ENCODE measurements around the gene CTDSPL2. TPM values are rescaled to one million over a fixed set of nuclear protein-coding genes. Genes with fewer than 3 reads are reported as not detected.

Gene CTDSPL2
- 10 to 100 TPM; 31.7 to 43.0 TPM for total RNA-seq

DNA sequence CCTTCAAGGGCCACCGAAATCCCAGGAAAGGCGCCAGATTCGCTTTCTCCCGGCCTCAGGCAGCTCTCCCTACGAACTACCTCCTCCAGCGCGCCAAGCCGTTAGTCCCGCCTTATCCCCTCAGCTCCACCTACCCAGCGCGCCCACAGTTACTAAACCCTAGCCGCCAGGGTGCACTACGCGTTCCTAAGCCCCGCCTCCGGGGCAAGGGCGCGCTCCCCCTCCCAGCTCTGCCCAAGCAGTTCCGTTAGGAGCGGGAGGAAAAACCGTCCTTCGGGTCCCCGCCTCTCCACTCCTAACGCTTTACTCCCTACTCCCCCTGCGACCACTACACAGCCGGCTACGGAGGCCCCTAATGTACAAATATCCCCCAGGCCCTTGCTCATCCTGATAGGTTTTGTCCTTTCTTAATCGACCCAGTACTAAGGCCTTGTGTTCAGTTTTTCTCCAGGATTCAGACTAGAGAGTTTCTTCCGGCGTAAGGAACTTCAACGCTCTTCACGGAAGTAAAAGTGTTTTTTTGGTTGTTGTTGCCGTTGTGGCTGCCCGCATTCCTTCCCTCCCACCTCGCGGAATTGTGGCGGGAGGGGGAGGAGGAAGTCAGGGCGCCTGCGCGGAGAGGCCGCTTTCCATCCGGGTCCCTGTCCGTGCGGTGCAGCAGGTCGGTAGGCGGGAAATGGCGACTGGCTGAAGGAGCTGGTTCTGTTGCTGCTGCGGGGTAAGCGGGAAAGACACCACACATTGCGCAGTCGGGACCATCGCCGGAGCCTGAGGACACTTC lies at the start of gene CTDSPL2:
CTDSPL2 (plus strand) TSS at position 655 of the 781 bp plus-strand sequence. CDS start 31,386 bp downstream, outside the sequence.
- peak within 1 kb of the TSS; percentile 89 to 99 for H3K9ac ChIP-seq (ENCODE audit: low read depth in 2 of 2, low read length in 2 of 2)
- H3K27me3 ChIP-seq = no peaks in the 10 kb centered on the region
- TF ChIP-seq, protein P1, sequence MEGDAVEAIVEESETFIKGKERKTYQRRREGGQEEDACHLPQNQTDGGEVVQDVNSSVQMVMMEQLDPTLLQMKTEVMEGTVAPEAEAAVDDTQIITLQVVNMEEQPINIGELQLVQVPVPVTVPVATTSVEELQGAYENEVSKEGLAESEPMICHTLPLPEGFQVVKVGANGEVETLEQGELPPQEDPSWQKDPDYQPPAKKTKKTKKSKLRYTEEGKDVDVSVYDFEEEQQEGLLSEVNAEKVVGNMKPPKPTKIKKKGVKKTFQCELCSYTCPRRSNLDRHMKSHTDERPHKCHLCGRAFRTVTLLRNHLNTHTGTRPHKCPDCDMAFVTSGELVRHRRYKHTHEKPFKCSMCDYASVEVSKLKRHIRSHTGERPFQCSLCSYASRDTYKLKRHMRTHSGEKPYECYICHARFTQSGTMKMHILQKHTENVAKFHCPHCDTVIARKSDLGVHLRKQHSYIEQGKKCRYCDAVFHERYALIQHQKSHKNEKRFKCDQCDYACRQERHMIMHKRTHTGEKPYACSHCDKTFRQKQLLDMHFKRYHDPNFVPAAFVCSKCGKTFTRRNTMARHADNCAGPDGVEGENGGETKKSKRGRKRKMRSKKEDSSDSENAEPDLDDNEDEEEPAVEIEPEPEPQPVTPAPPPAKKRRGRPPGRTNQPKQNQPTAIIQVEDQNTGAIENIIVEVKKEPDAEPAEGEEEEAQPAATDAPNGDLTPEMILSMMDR (IDR thresholded peaks at IDR 0.05) = no peak
- intact Hi-C loops (cut with DNase I) = loop anchor here (10.0 kb wide), 1 partner anchor 122 kb away; no protein-coding TSS in a partner anchor
- peak within 1 kb of the TSS; percentile 80 for H3K4me3 ChIP-seq
- H3K4me1 ChIP-seq = peaks cover 14% of the 10 kb centered on the region
- peak within 1 kb of the TSS; percentile 98 for H3K27ac ChIP-seq
- no peaks in the 10 kb centered on the region for H3K36me3 ChIP-seq
- H3K9me3 ChIP-seq = no peaks in the 10 kb centered on the region
- DNase-seq = peak; percentile 98

DNA sequence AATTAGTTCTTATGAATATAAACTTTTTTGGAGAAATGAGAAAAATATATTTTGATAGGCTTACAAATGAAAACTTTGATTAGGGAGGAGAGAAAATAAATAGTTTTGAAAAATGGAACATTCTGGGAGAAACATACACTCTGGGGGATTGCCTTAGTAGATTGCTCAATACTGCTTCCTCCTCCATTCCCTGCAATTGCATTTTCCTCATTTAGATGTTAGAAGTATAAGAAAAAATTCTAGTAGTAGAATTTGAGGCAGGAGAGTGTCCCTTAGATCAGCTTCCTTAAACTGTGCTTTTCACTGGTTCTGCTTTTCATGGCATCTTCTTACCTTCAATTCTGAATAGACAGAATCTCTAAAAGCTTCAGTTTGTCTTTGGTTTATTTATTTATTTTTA lies 46.2 kb upstream of the CTDSPL2 start:
- intact Hi-C loops (cut with DNase I) = no loop called here
- TF ChIP-seq, protein P1 (IDR thresholded peaks at IDR 0.05) = no peak
- Histone ChIP-seq H3K36me3 (peaks cover 6% of the 10 kb centered on the region), H3K4me1 (no peaks in the 10 kb centered on the region), H3K9me3 (no peaks in the 10 kb centered on the region), H3K27me3 (no peaks in the 10 kb centered on the region), H3K27ac (no peak overlapping the region), H3K9ac (ENCODE audit: low read depth in 2 of 2, low read length in 2 of 2) (no peak overlapping the region), H3K4me3 (no peak overlapping the region)
- DNase-seq = no peak

DNA sequence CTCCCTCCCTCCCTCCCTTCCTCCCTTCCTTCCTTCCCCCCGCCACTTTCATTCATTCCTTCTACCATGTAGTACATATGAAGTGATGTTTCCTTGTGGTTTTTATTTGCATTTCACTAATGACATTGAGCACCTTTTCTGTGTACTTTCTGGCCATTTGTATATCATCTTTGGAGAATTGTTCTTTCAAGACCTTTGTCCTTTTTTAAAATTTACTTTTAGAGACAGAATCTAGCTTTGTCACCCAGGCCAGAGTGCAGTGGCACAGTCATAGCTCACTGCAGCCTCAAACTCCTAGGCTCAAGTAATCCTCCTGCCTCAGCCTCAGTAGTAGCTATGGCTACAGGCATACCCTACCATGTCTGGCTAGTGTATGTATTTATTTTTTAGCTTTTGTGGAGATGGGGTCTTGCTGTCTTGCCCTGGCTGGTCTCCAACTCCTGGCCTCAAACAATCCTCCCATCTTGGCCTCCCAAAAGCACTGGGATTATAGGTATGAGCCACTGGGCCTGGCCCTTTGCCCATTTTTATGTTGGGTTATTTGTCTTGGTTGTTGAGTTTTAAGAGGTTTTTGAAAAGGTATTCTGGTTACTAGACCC lies 42.0 kb upstream of the CTDSPL2 start:
- peaks cover 3% of the 10 kb centered on the region for H3K36me3 ChIP-seq
- H3K4me3 ChIP-seq = no peak overlapping the region
- intact Hi-C loops (cut with DNase I) = no loop called here
- TF ChIP-seq, protein P1 (IDR thresholded peaks at IDR 0.05) = no peak
- H3K9ac ChIP-seq (ENCODE audit: low read depth in 2 of 2, low read length in 2 of 2) = no peak overlapping the region
- no peaks in the 10 kb centered on the region for H3K9me3 ChIP-seq
- H3K27me3 ChIP-seq = no peaks in the 10 kb centered on the region
- H3K27ac ChIP-seq = no peak overlapping the region
- no peak for DNase-seq
- H3K4me1 ChIP-seq = no peaks in the 10 kb centered on the region

DNA sequence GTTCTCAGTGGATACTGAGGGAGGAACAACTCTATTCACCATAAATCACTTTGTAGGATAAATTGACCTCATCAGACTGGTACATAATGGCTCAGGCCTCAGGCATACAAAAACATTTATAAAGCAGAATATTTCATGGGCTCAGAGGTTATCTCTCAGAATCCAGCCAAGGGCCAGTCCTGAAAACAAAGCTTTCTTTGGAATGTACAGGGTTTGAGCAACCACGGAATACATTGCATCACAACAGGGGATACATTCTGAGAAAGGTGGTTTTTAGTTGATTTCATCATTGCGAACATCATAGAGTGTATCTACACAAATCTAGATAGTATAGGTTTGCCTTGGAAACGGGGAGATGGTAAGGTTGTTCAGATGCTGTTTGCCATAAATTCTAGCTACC lies 33.4 kb upstream of the CTDSPL2 start:
- Histone ChIP-seq H3K9ac (ENCODE audit: low read depth in 2 of 2, low read length in 2 of 2) (no peak overlapping the region), H3K27me3 (no peaks in the 10 kb centered on the region), H3K27ac (no peak overlapping the region), H3K4me1 (no peaks in the 10 kb centered on the region), H3K36me3 (no peaks in the 10 kb centered on the region), H3K9me3 (no peaks in the 10 kb centered on the region), H3K4me3 (no peak overlapping the region)
- DNase-seq = no peak
- TF ChIP-seq, protein P1 (IDR thresholded peaks at IDR 0.05) = no peak
- intact Hi-C loops (cut with DNase I) = no loop called here

DNA sequence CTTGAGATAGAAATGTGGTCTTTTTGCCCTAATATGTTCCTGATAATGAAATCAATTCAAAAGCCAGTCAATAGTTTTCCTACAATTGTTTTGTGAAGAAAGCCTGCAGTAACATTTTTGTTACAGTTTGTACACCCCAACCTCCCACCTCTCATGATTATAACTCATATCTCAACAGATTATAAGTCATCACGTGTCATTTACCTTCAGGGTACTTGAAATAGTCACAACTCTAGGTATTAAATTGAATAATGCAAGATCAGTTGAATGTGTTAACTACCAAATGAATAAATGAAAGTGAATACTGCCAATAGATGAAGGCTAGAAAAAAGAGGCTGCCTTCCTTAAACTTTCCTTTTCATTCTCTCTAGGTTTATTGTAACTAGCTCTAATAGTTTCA lies 32.9 kb upstream of the CTDSPL2 start:
- H3K9me3 ChIP-seq = no peaks in the 10 kb centered on the region
- H3K9ac ChIP-seq (ENCODE audit: low read depth in 2 of 2, low read length in 2 of 2) = no peak overlapping the region
- TF ChIP-seq, protein P1 (IDR thresholded peaks at IDR 0.05) = no peak
- H3K36me3 ChIP-seq = no peaks in the 10 kb centered on the region
- H3K4me3 ChIP-seq = no peak overlapping the region
- DNase-seq = no peak
- intact Hi-C loops (cut with DNase I) = no loop called here
- no peaks in the 10 kb centered on the region for H3K27me3 ChIP-seq
- no peaks in the 10 kb centered on the region for H3K4me1 ChIP-seq
- no peak overlapping the region for H3K27ac ChIP-seq
